Keratinocyte (primary cell): Measurements from ENCODE around the gene TP63. TPM values are rescaled to one million over a fixed set of nuclear protein-coding genes. Genes with fewer than 3 reads are reported as not detected.

Source experiments
- DNase-seq: peaks from one replicate; pipeline ENCODE4 v3.0.0-alpha.2; 2011; ENCODE audit warnings: low read depth, missing footprints, low spot score
- FAIRE-seq: peaks from 2 replicates; lab custom pipeline; 2011; peaks lifted over from hg19 to GRCh38; lab: Jason Lieb, UNC
- H2AFZ ChIP-seq: 2 replicates; pipeline ENCODE4 v1.6.0; 2012; ENCODE audit warnings: low read length, control low read depth, inconsistent platforms; ENCODE audit not compliant: control insufficient read depth
- H3K27ac ChIP-seq: 2 replicates; pipeline ENCODE4 v1.5.1; 2011; ENCODE audit warnings: low read length; ENCODE audit not compliant: control insufficient read depth, insufficient read depth
- H3K27me3 ChIP-seq: 3 replicates; pipeline ENCODE4 v1.6.0; 2011; ENCODE audit warnings: low read length; ENCODE audit not compliant: control insufficient read depth, insufficient read depth; ENCODE audit errors: extremely low read depth
- H3K36me3 ChIP-seq, 2 experiments: 2 replicates in 1 of 2; 3 replicates in 1 of 2; pipeline ENCODE4 v1.5.1; 2011; ENCODE audit warnings: low read length in 2 of 2, mild to moderate bottlenecking in 1 of 2; ENCODE audit not compliant: control insufficient read depth in 2 of 2, insufficient read depth in 2 of 2; ENCODE audit errors: extremely low read depth in 1 of 2
- H3K4me1 ChIP-seq: 3 replicates; pipeline ENCODE4 v1.5.1; 2011; ENCODE audit warnings: low read length; ENCODE audit not compliant: control insufficient read depth, insufficient read depth; ENCODE audit errors: extremely low read depth
- H3K4me2 ChIP-seq: 3 replicates; pipeline ENCODE4 v1.6.0; 2011; ENCODE audit warnings: low read depth, low read length; ENCODE audit not compliant: control insufficient read depth, insufficient read depth; ENCODE audit errors: extremely low read depth
- H3K4me3 ChIP-seq, 3 experiments: fragments of 200-600 bp in 1 of 3; sonication (generic) in 1 of 3; 2 replicates in 2 of 3; 3 replicates in 1 of 3; pipeline ENCODE4 v1.5.1; 2011 to 2016; ENCODE audit warnings: low read length in 3 of 3, mild to moderate bottlenecking in 3 of 3, control low read depth in 2 of 3, inconsistent platforms in 1 of 3, low read depth in 1 of 3, mixed read lengths in 1 of 3, mixed run types in 1 of 3, moderate library complexity in 1 of 3; ENCODE audit not compliant: control insufficient read depth in 2 of 3, insufficient read depth in 2 of 3; ENCODE audit errors: extremely low read depth in 1 of 3
- H3K79me2 ChIP-seq: 2 replicates; pipeline ENCODE4 v1.6.0; 2012; ENCODE audit warnings: low read length; ENCODE audit not compliant: control insufficient read depth, insufficient read depth
- H3K9ac ChIP-seq: 3 replicates; pipeline ENCODE4 v1.6.0; 2011; ENCODE audit warnings: low read length; ENCODE audit not compliant: control insufficient read depth, insufficient read depth; ENCODE audit errors: extremely low read depth
- H3K9me1 ChIP-seq: 3 replicates; pipeline ENCODE4 v1.6.0; 2011; ENCODE audit warnings: low read length; ENCODE audit not compliant: control insufficient read depth, insufficient read depth; ENCODE audit errors: extremely low read depth
- H3K9me3 ChIP-seq: 2 replicates; pipeline ENCODE4 v1.5.1; 2012; ENCODE audit warnings: low read depth, low read length; ENCODE audit not compliant: control insufficient read depth
- H4K20me1 ChIP-seq: 3 replicates; pipeline ENCODE4 v1.6.0; 2011; ENCODE audit warnings: low read length; ENCODE audit not compliant: control insufficient read depth, insufficient read depth; ENCODE audit errors: extremely low read depth
- CTCF ChIP-seq, 3 experiments: IDR thresholded peaks in 1 of 3; conservative IDR thresholded peaks in 1 of 3; optimal IDR thresholded peaks in 1 of 3; 2 replicates in 2 of 3; 3 replicates in 1 of 3; pipeline versions ENCODE3 to v1.5.1; 2011; ENCODE audit warnings: low read length in 3 of 3, mild to moderate bottlenecking in 3 of 3, moderate library complexity in 2 of 3, control low read depth in 1 of 3, inconsistent platforms in 1 of 3; ENCODE audit not compliant: insufficient read depth in 2 of 3; ENCODE audit errors: extremely low read depth in 1 of 3
- EZH2 ChIP-seq: IDR thresholded peaks from one replicate; pipeline ENCODE4 v1.6.1; 2012; ENCODE audit warnings: inconsistent platforms, mild to moderate bottlenecking, low read length, moderate library complexity
- dilution Hi-C: fragments of 300-500 bp; cut with MboI; formaldehyde crosslinking; loops from one replicate; pipeline ENCODE4 v1.7.0; 2020; ENCODE audit warnings: low sequenced_read_pairs; ENCODE audit not compliant: extremely low pct_ligation_motif_present
- polyA plus RNA-seq, 5 experiments: library from polyadenylated mRNA; depleted of rRNA in 3 of 5; stranded (reverse) in 3 of 5; stranded (forward) in 1 of 5; unstranded in 1 of 5; fragments of >200 nt; gene quantifications; 1 replicate in 1 of 5; 2 replicates in 3 of 5; 3 replicates in 1 of 5; pipeline versions ENCODE4 v1.2.1 to v1.2.3, GENCODE V29; 2011 to 2012; ENCODE audit warnings: missing spikeins in 2 of 5, low read depth in 1 of 5, low replicate concordance in 1 of 5

TP63 gene
- polyA plus RNA-seq, 1 donor (not counting 4 experiments of a cell fraction or from before 2014, with no cell fraction given) = 214 TPM

GRCh38 chr3:189860296-189860695 is 229.1 kb downstream of the TP63 start:
- Histone ChIP-seq H3K9me1 (no peaks in the 10 kb centered on the region), H3K36me3 (peaks cover 9 to 35% of the 10 kb centered on the region in 2 experiments), H3K27me3 (no peaks in the 10 kb centered on the region), H2AFZ (no peak overlapping the region), H3K79me2 (peaks cover 57% of the 10 kb centered on the region), H3K9me3 (no peaks in the 10 kb centered on the region), H3K4me1 (peaks cover 43% of the 10 kb centered on the region), H3K9ac (no peak overlapping the region), H3K27ac (peak overlapping the region; percentile 18), H3K4me2 (peak overlapping the region; percentile 40), H4K20me1 (no peaks in the 10 kb centered on the region), H3K4me3 (no peak overlapping the region)
- TF ChIP-seq EZH2 = no peak
- TF ChIP-seq CTCF (optimal IDR thresholded peaks at IDR 0.05 in 1 of 3, IDR thresholded peaks at IDR 0.05 in 1 of 3, conservative IDR thresholded peaks at IDR 0.05 in 1 of 3; ENCODE audit: extremely low read depth in 1 of 3, insufficient read depth in 2 of 3, low read length in 3 of 3) = no peak
- DNase-seq (no peak), FAIRE-seq (peak; percentile 13)
- dilution Hi-C loops = no loop called here

- Histone ChIP-seq H3K79me2 (peaks cover 46% of the 10 kb centered on the region), H3K27ac (peak overlapping the region; percentile 50), H3K9me1 (no peaks in the 10 kb centered on the region), H3K4me2 (peak overlapping the region; percentile 20), H2AFZ (no peak overlapping the region), H3K9me3 (no peaks in the 10 kb centered on the region), H4K20me1 (no peaks in the 10 kb centered on the region), H3K9ac (no peak overlapping the region), H3K27me3 (no peaks in the 10 kb centered on the region), H3K4me1 (peaks cover 43% of the 10 kb centered on the region), H3K36me3 (peaks cover 17 to 52% of the 10 kb centered on the region in 2 experiments), H3K4me3 (no peak overlapping the region)
- TF ChIP-seq CTCF (optimal IDR thresholded peaks at IDR 0.05 in 1 of 3, IDR thresholded peaks at IDR 0.05 in 1 of 3, conservative IDR thresholded peaks at IDR 0.05 in 1 of 3; ENCODE audit: extremely low read depth in 1 of 3, insufficient read depth in 2 of 3, low read length in 3 of 3) (no peak), EZH2 (no peak)
- DNase-seq (peak; percentile 23), FAIRE-seq (peak; percentile 32)
- dilution Hi-C loops = no loop called here
Measured at GRCh38 chr3:189862385-189862998, 231.3 kb downstream of the TP63 start.
